Measurements from ENCODE around the gene SDR39U1.

The SDR39U1 gene

GRCh38 chr14:24408764-24409163, 33.8 kb downstream of the SDR39U1 start:
- DNase-seq = no peak

DNA sequence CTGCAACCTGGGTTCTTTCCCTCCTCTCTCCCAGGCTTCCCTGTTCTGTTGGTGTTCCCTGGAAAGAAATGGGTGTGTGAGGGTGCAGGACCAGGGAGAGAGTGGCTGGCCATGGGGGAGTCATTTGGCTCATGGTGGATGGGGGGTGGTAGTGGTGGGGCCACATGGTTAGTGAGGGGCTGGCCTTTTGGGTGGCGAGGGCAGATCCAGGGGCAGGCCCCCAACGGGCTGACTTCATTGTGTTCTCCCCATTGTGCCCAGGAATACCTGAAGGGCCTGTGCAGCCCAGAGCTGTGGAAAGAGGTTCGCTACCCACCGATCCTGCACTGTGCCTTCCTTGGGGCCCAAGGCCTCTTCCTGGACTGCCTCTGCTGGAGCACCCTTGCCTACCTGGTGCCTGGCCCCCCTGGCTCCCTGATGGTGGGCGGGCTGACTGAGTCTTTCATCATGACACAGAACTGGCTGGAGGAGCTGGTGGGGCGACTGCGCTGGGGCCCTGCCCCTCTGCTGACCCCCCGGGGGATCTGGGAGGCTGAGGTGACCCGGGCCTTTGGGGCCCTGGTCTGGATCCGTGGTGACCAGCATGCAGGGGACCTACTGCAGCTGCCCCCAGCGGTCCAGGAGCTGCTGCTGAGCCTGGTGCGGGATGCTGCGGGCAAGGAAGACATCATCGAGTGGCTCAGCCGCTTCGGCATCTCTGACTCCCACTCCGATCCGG, 34.8 kb downstream of the SDR39U1 start:
- no peak for DNase-seq

DNA sequence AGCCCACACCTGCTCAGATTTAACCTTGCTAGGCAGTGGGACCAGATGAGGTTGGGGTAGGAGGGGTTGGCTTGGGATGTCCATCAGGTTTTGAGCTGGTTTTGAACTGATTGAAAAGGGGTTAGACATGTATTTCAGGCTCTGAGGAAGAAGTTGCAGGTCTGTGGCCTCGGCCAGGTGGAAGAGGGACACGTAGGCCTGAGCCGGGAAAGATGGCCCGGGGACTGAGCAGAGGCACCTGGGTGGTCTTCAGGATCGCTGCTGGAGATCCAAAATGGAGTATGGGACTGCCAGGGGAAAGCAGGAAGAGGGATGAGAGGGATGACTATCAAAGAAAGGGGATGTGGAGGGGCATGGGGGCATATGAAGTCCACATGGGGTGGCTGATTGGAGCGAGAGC, 36.2 kb downstream of the SDR39U1 start:
- no peak for DNase-seq

GRCh38 chr14:24404814-24405213, 37.8 kb downstream of the SDR39U1 start:
- no peak for DNase-seq

GRCh38 chr14:24403294-24403998, 39.1 kb downstream of the SDR39U1 start:
- DNase-seq = no peak

GRCh38 chr14:24401810-24402702, 40.5 kb downstream of the SDR39U1 start:
- no peak for DNase-seq

DNA sequence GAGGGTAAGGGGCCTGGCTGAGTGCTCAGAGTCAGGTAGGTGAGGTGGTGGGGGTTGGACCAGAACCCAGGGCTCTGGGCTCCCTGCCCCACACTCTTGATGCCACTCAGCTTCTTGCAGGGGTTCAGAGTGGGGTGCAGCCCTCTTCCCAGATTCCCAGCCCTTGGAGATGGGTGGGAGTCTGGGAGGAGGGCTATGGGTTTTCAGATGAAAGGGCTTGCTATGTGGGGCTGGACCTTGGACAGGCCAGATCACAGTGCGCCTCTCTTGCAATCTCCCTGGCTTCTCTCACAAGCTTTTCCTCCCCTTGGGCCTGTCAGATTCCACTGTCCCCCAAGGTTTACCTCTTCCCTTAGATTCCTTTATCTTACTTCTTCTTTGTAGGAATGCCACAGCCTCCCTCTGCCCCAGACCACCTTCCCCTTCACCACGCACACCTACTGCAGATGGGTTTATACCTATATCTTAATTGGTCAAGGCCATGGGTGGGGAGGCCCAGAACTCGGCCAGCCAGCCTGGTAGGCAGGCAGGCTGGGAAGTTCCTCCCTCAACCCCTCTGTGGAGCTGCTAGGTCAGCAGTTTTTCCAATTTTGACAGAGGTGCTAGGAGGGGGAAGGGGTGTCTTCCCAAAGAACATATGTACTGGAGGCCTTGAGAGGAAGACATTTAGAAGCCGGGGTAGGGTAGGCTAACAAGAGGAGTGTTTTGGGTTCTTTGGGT, 42.4 kb downstream of the SDR39U1 start:
- peak; percentile 32 for DNase-seq

- DNase-seq = no peak
These were observed 43.1 kb downstream of the SDR39U1 start for GRCh38 chr14:24399447-24399822.

DNA sequence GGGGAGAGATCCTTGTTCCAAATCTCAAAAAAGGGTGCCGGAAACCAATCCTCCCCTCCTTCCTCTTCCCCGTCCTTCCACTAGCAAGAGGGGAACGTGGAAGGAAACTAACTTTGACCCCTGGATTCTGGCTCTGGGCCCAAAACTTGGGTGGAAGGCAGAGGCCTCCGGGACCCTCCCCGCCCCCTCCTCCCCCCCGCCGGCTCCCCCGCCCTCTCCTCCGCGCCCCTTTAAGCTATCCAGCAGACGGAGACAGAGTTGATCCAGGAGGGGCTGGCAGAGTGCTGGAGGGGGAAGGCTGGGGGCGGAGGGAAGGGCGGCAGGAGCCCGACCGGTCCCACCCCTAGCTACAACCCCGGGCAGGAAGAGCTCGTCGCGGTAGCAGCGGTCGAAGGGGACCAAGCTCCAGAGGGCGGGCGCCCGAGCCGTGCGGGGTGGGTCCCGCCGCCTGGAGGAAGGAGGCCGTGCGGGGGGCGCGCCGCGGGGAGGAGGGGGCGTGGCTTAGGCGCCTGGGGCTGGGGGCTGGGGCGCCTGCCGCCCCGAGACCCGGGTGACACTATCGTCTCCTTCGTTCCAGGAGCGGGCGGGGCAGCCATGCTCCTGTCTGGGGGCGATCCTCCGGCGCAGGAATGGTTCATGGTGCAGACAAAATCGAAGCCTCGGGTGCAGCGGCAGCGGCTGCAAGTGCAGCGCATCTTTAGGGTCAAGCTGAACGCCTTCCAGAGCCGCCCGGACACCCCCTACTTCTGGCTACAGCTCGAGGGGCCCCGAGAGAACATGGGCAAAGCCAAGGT, 43.7 kb downstream of the SDR39U1 start, which contains the start of gene NYNRIN:
Gene NYNRIN (plus strand): TSS at position 351 of the 794 bp plus-strand sequence. CDS start 244 bp downstream, at position 595.
- DNase-seq = no peak

DNA sequence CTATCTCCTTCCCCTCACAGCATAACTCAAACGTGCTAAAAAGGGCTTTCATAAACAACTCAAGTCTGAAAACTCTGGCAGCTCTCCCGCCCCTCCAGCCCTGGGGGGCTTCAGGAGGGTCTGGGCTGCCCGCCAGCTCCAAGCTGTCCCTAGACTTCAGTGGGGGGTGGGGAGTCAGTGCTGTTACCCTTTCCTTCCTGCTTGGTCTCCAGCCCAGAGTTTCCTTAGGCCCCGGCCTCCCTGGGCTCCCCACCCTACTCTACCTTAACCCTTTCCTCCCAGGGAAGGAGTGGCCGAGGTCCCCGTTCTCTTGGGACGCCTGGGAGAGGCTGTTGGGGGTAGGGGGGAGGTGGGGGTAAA, 44.3 kb downstream of the SDR39U1 start:
- DNase-seq = no peak

GRCh38 chr14:24397639-24398292, 44.8 kb downstream of the SDR39U1 start:
- no peak for DNase-seq

GRCh38 chr14:24395609-24396582, 46.7 kb downstream of the SDR39U1 start:
- no peak for DNase-seq

DNA sequence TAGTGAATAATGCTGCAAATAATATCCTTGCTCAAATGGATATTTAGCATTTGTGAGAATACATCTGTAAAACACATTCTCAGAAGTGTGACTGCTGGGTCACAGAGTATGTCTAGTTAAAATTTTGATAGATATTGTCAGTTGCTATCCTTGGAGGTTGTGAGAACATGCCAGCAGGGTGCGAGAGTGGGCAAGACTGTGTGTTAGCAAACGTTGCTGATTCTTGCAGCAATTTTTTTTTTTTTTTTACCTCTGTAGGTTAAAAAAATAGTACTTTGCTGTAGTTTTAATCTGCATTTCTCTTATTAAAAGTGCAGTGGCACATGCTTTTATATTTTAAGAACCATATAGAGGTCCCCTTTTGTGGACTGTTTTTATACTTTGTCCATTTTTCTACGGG, 48.3 kb downstream of the SDR39U1 start:
- DNase-seq = no peak

GRCh38 chr14:24392325-24393091, 50.1 kb downstream of the SDR39U1 start:
- no peak for DNase-seq

DNA sequence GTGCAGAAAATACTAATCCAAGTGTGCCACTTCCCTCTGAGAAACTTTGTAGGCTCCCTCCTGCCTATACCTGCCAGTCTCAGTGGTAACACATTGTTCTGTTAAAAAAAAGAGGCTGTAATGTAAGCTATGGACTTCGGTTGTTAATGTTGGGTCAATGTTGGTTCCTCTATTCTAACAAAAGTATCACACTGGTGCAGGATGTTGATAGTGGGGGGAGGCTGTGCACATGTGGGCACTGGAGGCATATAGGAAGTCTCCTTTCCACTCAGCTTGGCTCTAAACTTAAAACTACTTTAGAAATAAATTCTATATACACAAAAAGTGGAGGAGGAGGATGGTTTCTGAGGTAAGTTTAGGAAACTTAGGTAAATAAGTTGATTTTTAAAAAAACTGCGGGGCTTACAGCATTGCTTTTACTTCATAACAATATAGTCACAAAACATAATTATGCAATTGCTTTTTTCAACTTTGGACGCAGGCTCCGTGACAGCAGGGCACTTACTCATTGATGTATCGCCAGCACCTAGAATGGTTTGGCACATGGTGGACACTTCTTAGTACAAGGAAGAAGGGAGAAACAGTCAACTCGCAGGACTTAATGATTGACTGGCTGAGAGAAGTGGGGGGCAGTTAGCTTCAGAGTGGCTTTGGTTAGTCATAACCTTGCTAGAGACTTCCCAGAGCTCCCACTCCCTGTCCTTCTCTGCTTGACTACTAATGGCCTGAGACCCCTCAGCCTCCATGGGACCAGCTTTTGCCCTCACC, 51.7 kb downstream of the SDR39U1 start:
- DNase-seq = no peak

Measured in midbrain (tissue), 1 donor.